Astrocyte (in vitro differentiated cells and primary cell): Measurements from ENCODE around the gene GGT5. TPM values are rescaled to one million over a fixed set of nuclear protein-coding genes. Genes with fewer than 3 reads are reported as not detected.

Experiments
- DNase-seq: peaks from one replicate; pipeline ENCODE4 v3.0.0-alpha.2; 2010; ENCODE audit warnings: low read depth
- FAIRE-seq: peaks from 2 replicates; lab custom pipeline; 2011; peaks lifted over from hg19 to GRCh38; lab: Jason Lieb, UNC
- H2AFZ ChIP-seq: 2 replicates; pipeline ENCODE4 v1.6.0; 2012; ENCODE audit warnings: low read depth, low read length, inconsistent platforms
- H3K27ac ChIP-seq: 2 replicates; pipeline ENCODE4 v1.5.1; 2011; ENCODE audit warnings: low read depth, low read length, inconsistent platforms
- H3K27me3 ChIP-seq: 2 replicates; pipeline ENCODE4 v1.6.0; 2011; ENCODE audit warnings: low read length, inconsistent platforms; ENCODE audit not compliant: insufficient read depth
- H3K36me3 ChIP-seq: 2 replicates; pipeline ENCODE4 v1.5.1; 2011; ENCODE audit warnings: low read length, inconsistent platforms; ENCODE audit not compliant: insufficient read depth
- H3K4me1 ChIP-seq: 2 replicates; pipeline ENCODE4 v1.5.1; 2011; ENCODE audit warnings: low read length, inconsistent platforms; ENCODE audit not compliant: insufficient read depth
- H3K4me2 ChIP-seq: 2 replicates; pipeline ENCODE4 v1.6.0; 2012; ENCODE audit warnings: low read length, inconsistent platforms
- H3K4me3 ChIP-seq: 2 replicates; pipeline ENCODE4 v1.5.1; 2011; ENCODE audit warnings: low read depth, mild to moderate bottlenecking, low read length, inconsistent platforms; ENCODE audit not compliant: insufficient read depth
- H3K79me2 ChIP-seq: 2 replicates; pipeline ENCODE4 v1.6.0; 2012; ENCODE audit warnings: mild to moderate bottlenecking, low read length, inconsistent platforms; ENCODE audit not compliant: insufficient read depth
- H3K9ac ChIP-seq: 2 replicates; pipeline ENCODE4 v1.6.0; 2012; ENCODE audit warnings: mild to moderate bottlenecking, low read length, inconsistent platforms
- H3K9me3 ChIP-seq: 2 replicates; pipeline ENCODE4 v1.5.1; 2012; ENCODE audit warnings: low read depth, mild to moderate bottlenecking, low read length, inconsistent platforms; ENCODE audit not compliant: insufficient read depth
- H4K20me1 ChIP-seq: 2 replicates; pipeline ENCODE4 v1.6.0; 2012; ENCODE audit warnings: low read length, inconsistent platforms; ENCODE audit not compliant: insufficient read depth
- H3K27ac Mint-ChIP-seq: one replicate; pipeline ENCODE4 v1.8.0; 2021; ENCODE audit warnings: mild to moderate bottlenecking, mixed read lengths; ENCODE audit not compliant: unreplicated experiment
- H3K27me3 Mint-ChIP-seq: one replicate; pipeline ENCODE4 v1.8.0; 2021; ENCODE audit warnings: low read depth, mixed read lengths; ENCODE audit not compliant: unreplicated experiment
- H3K36me3 Mint-ChIP-seq: one replicate; pipeline ENCODE4 v1.8.0; 2021; ENCODE audit warnings: low read depth, mixed read lengths; ENCODE audit not compliant: unreplicated experiment
- H3K4me1 Mint-ChIP-seq: one replicate; pipeline ENCODE4 v1.8.0; 2021; ENCODE audit warnings: low read depth, mixed read lengths; ENCODE audit not compliant: unreplicated experiment
- H3K4me3 Mint-ChIP-seq: one replicate; pipeline ENCODE4 v1.8.0; 2021; ENCODE audit warnings: mild to moderate bottlenecking, moderate library complexity, mixed read lengths; ENCODE audit not compliant: unreplicated experiment
- H3K9me3 Mint-ChIP-seq: one replicate; pipeline ENCODE4 v1.8.0; 2021; ENCODE audit warnings: mild to moderate bottlenecking, mixed read lengths; ENCODE audit not compliant: unreplicated experiment
- EZH2 ChIP-seq: IDR thresholded peaks from 2 replicates; pipeline ENCODE4 v1.6.1; 2012; ENCODE audit warnings: mild to moderate bottlenecking, low read length, inconsistent platforms; ENCODE audit not compliant: insufficient read depth
- total RNA-seq: library from RNA; stranded (reverse); gene quantifications from 2 replicates; pipeline ENCODE4 v1.2.1, GENCODE V29; 2021
- TF ChIP-seq, protein P1 (sequence below): IDR thresholded peaks from 2 replicates; pipeline ENCODE4 v1.5.1; 2011; ENCODE audit warnings: low read depth, mild to moderate bottlenecking, inconsistent platforms, low read length, moderate library complexity; ENCODE audit not compliant: insufficient read depth

Gene GGT5
- total RNA-seq, 1 donor from 2014 or later = 0.64 TPM

DNA sequence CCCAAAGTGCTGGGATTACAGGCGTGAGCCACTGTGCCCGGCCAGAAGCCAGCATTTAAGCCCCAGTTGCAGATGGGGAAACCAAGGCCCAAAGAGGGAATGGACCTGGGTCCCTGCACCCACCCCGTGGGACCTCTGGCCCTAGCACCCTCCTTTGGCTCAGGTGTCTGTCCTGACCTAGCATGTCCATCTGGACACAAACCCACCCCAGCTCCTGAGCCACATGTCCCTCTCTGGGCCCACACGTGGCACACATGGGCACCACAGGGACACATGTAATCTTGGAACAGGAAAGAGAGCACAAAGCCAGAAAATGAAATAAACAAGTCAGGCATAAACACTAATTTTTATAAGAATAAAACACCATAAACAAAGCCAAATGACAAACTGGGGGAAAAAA, 9.6 kb downstream of the GGT5 start:
- Mint-ChIP-seq H3K9me3 (no peaks in the 10 kb centered on the region), H3K4me3 (no peak overlapping the region), H3K4me1 (no peaks in the 10 kb centered on the region), H3K27ac (no peak overlapping the region), H3K27me3 (peaks cover 4% of the 10 kb centered on the region), H3K36me3 (no peaks in the 10 kb centered on the region)
- no peaks in the 10 kb centered on the region for H3K36me3 ChIP-seq
- no peak overlapping the region for H3K4me3 ChIP-seq
- H3K4me2 ChIP-seq = no peak overlapping the region
- no peak overlapping the region for H2AFZ ChIP-seq
- FAIRE-seq (no peak), DNase-seq (no peak)
- H3K4me1 ChIP-seq = no peaks in the 10 kb centered on the region
- no peaks in the 10 kb centered on the region for H3K27me3 ChIP-seq
- no peaks in the 10 kb centered on the region for H3K9me3 ChIP-seq
- H4K20me1 ChIP-seq = no peaks in the 10 kb centered on the region
- H3K79me2 ChIP-seq = no peaks in the 10 kb centered on the region
- no peak overlapping the region for H3K9ac ChIP-seq
- TF ChIP-seq, protein P1, sequence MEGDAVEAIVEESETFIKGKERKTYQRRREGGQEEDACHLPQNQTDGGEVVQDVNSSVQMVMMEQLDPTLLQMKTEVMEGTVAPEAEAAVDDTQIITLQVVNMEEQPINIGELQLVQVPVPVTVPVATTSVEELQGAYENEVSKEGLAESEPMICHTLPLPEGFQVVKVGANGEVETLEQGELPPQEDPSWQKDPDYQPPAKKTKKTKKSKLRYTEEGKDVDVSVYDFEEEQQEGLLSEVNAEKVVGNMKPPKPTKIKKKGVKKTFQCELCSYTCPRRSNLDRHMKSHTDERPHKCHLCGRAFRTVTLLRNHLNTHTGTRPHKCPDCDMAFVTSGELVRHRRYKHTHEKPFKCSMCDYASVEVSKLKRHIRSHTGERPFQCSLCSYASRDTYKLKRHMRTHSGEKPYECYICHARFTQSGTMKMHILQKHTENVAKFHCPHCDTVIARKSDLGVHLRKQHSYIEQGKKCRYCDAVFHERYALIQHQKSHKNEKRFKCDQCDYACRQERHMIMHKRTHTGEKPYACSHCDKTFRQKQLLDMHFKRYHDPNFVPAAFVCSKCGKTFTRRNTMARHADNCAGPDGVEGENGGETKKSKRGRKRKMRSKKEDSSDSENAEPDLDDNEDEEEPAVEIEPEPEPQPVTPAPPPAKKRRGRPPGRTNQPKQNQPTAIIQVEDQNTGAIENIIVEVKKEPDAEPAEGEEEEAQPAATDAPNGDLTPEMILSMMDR = no peak
- TF ChIP-seq EZH2 = no peak
- no peak overlapping the region for H3K27ac ChIP-seq

DNA sequence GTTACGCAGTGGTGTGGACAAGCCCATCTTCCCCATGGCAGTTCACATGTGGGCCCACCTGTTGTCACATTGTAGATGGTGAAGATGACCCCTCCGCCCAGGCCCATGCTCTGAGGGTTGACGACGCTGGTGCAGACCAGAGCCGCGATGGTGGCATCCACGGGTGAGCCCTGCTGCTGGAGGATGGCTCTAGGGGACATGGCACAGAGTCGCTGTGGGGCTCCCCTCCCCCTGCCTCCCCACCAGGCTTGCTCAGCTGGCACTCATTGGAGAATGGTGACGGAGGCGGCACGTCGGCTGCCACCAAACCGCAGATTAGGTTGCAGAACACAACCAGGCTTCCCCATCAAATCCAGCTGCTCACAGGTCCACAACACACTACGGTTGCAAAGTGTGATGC, 11.1 kb downstream of the GGT5 start:
- no peak overlapping the region for H2AFZ ChIP-seq
- H4K20me1 ChIP-seq = no peaks in the 10 kb centered on the region
- H3K27ac ChIP-seq = no peak overlapping the region
- Mint-ChIP-seq H3K4me1 (no peaks in the 10 kb centered on the region), H3K9me3 (no peaks in the 10 kb centered on the region), H3K27me3 (peaks cover 4% of the 10 kb centered on the region), H3K27ac (no peak overlapping the region), H3K4me3 (no peak overlapping the region), H3K36me3 (no peaks in the 10 kb centered on the region)
- TF ChIP-seq, protein P1 = no peak
- H3K9ac ChIP-seq = no peak overlapping the region
- no peaks in the 10 kb centered on the region for H3K27me3 ChIP-seq
- H3K4me3 ChIP-seq = no peak overlapping the region
- H3K36me3 ChIP-seq = no peaks in the 10 kb centered on the region
- FAIRE-seq (no peak), DNase-seq (no peak)
- H3K9me3 ChIP-seq = no peaks in the 10 kb centered on the region
- no peaks in the 10 kb centered on the region for H3K4me1 ChIP-seq
- no peaks in the 10 kb centered on the region for H3K79me2 ChIP-seq
- no peak overlapping the region for H3K4me2 ChIP-seq

DNA sequence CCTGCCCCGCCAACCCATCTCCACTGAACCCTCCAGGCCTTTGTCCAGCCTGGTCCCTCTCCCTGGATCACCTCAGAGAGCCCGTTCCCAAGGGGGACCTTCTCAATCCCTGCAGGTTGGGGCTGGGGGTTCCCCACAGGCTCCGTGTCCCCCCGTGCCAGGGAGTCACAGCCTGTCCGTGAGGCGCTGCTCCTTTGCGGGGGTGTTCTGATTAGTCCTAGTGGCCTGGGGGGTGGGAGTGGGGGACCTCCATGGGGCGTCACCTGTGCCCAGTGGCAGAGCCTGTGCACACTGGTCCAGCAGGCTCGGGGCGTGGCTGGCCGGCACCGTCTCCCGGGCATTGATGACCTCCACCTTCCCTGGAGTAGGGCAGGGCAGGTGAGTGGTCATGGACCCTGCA, 11.6 kb downstream of the GGT5 start:
- Histone ChIP-seq H3K4me1 (no peaks in the 10 kb centered on the region), H3K27ac (no peak overlapping the region), H3K36me3 (no peaks in the 10 kb centered on the region), H3K79me2 (no peaks in the 10 kb centered on the region), H3K9me3 (no peaks in the 10 kb centered on the region), H4K20me1 (no peaks in the 10 kb centered on the region), H3K4me2 (no peak overlapping the region), H2AFZ (no peak overlapping the region), H3K27me3 (no peaks in the 10 kb centered on the region), H3K9ac (no peak overlapping the region), H3K4me3 (no peak overlapping the region)
- FAIRE-seq (no peak), DNase-seq (no peak)
- Mint-ChIP-seq H3K27me3 (peaks cover 4% of the 10 kb centered on the region), H3K27ac (no peak overlapping the region), H3K36me3 (no peaks in the 10 kb centered on the region), H3K4me1 (no peaks in the 10 kb centered on the region), H3K9me3 (no peaks in the 10 kb centered on the region), H3K4me3 (no peak overlapping the region)
- no peak for TF ChIP-seq EZH2
- TF ChIP-seq, protein P1 = no peak
